NCI-H526 (cell line): ENCODE results near the gene SCAI.
"Not testable (repeated sequence)": the region's sequence is repeated elsewhere in the genome, so short reads cannot be mapped to it uniquely, and the experiment has no call there.

ENCODE experiments used
- DNase-seq, 2 experiments: peaks; one replicate each; lab custom pipeline; 2025; lab: John Stamatoyannopoulos, UW

SCAI gene

DNA sequence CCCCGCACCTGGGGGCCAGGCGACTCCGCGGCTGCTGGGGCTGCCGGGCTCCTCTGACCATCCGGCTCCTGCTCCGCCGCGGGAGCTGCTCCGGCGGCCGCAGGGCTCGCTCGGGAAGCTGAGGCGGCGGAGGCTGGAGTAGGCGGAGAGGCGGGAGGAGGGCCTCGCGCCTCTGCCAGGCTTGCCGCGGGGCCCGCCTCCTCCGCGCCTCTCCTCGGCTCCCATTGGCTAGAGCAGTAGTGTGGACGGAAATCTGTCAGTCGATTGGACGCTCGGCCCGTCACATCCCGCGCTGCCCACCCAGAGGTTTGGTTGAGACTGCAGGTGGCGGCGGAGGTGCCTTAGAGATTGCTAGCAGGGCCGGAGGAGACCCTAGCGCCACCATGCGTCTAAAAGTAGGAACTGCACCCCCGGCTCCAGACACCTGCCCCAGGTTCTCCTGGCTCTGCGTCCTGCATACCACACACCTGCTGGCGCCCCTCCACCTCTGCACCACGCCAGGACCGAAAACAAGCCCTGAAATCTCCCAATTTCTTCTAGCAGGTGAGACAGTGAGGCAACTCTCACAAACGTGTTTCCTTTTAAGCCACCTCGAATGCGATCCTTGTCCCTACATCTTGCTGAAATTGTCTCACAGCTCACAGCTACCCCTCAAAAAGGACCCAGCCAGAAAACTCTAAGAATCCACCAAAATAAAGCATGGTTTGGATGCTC, at the start of gene SCAI:
TSS of gene SCAI (minus strand) at position 152 of the 714 bp plus-strand sequence. CDS start at position 61, 91 bp downstream.
- peak; percentile 95 to 97 for DNase-seq

DNA sequence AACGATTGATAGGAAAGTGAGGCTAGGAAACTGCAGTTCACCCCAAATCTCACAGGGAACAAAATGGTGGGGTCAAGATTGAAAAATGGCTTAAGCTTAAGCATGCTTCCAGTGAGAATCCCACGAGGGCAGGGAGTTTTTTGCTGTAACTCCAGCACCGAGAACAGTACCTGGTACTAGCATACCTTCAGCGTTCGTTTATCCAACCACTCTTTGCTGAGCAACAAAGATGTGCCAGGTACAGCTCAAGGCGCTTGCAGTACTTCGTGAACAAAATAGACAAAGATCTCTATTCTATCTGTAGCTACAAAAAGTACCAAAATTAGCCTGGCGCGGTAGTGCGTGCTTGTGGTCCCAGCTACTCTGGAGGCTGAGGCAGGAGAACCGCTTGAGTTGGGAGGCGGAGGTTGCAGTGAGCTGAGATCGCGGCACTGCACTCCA, 47.1 kb upstream of the SCAI start:
- no peak for DNase-seq

DNA sequence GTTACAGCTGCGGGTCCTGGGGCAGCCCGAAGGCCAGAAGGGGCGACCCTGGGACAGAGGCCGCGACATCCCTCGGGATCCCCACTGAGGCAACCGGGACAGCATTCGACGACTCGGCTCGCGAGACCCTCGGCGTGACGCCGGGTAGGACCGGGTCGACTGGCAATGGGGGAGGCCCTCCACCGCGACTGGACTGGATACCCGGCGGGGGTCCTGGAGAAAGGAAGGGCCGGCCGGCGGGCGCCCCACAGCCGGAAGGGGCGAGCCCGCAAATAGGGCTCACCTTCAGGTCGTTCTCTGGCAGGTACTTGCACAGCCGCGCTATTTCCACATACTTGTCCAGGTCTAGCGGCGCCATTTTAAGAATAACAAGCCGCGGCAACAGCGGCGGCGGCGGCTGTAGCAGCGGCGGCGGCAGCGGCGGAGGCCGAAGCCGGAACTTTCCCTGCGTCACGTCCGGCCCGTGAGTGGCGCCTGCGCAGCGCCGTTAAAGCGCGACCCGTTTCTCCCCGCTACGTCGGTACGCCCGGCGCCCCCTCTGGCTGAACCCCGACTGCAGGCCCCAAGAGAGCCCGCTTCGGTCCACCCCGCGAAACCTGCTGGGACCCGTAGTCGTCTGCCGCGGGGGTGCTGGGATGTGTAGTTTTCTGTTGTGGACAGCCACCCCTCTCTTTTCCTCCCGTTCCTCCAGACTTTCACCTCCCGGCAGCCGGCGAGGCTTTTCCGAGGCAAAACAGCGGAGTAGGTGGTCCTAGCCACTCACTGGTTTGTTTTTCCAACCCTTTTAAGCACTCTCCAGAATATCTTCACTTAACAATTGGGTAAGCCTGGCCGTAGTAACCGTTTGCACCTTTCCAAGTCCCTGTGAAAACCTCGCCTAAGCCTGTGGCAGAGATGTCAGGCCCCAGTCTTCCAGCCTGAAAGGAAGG, 46.3 kb upstream of the SCAI start, which contains the start of gene PPP6C:
TSS of gene PPP6C (minus strand) at position 443 of the 929 bp plus-strand sequence. CDS start at position 358, 85 bp downstream.
- peak; percentile 81 to 92 for DNase-seq

DNA sequence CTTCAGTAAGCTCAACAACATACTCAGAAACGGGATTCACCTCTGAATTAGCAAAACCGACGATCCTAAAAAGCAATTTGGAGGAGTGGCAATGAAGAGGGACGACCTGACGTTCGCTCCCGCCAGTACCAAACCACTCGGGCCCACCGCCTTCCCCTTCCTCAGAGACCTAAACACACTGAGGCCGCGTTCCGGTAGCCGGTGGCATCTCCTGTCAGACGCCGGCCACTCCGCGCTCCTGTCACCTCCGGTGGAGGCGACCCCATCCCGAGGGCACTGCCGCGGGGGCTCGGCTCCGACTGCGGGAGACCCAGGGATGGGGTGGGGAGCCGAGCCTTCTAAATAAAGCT, 45.7 kb upstream of the SCAI start:
- DNase-seq: peak in 1 of 2 experiments; percentile 22

DNA sequence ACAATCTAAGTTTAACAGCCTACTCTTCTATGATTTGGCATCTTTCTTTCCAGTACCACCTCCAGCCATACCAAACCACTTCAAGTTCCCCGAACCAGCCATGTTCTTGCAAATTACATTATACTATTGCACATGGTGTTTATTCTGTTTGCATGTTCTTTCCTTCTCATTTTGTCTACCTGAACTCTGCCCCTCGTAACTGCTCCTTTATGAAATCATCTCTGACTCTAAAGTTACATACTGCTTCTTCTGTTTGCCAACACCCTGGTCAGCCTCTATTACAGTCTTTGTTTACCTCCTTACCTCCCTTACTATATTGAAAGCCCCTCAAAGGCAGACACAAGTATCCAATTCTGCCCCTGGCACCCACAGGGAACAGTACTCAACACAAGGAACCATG, 40.2 kb upstream of the SCAI start:
- DNase-seq: no peak

DNA sequence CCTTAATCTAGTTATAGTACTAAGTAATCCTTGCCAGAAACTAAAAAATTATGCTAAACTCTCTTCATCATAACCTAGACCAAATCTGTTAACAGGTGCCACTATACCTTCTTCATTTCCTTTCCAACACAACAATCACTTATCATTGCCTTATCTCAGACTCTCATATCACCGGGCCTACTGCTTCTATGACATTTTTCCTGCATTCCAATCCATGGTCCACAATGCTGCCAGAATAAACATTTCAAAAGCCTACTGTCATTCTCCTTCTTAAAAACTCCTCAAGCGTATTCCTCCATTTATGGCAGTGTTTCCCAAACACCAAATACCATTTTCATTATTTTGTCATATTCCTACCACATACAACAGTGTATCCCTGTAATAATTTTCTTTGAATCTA, 39.7 kb upstream of the SCAI start:
- DNase-seq: no peak

GRCh38 chr9:125181756-125182155, 38.4 kb upstream of the SCAI start:
- DNase-seq: not testable (repeated sequence)

DNA sequence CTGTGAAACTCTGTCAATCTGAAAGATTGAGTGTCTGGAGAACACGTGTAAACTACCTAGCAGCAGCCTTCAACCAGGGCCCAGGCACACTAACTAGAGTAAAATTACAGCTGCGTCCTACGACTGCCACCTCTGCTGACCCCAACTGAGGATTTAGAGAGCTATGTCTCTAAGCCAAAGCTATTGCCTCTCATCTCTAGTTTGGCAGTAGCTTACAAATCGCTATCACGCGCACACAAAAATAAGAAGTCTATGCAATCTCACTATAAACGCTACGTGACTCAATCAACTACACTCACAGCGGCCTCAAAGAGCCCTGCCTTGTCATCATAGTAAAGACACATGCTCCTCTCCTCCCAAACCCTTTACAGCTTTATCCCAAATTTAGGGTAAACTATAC, 37.5 kb upstream of the SCAI start:
- DNase-seq: no peak

DNA sequence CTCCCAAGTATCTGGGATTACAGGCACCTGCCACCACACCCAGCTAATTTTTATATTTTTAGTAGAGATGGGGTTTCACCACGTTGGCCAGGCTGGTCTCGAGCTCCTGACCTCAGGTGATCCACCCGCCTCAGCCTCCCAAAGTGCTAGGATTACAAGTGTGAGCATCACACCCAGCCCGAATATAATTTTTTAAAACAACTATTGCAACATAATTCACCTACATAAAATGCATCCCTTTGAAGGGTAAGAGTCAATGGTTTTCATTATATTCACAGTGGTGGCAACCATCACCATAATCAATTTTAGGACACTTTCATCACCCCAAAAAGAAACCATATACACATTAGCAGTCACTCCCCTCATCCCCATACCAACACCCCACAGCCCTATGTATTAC, 36.4 kb upstream of the SCAI start:
- not testable (repeated sequence) for DNase-seq

- DNase-seq: no peak
Observed at GRCh38 chr9:125177888-125178287, 34.6 kb upstream of the SCAI start.

- no peak for DNase-seq
Observed at GRCh38 chr9:125176636-125177035, 33.3 kb upstream of the SCAI start.

DNA sequence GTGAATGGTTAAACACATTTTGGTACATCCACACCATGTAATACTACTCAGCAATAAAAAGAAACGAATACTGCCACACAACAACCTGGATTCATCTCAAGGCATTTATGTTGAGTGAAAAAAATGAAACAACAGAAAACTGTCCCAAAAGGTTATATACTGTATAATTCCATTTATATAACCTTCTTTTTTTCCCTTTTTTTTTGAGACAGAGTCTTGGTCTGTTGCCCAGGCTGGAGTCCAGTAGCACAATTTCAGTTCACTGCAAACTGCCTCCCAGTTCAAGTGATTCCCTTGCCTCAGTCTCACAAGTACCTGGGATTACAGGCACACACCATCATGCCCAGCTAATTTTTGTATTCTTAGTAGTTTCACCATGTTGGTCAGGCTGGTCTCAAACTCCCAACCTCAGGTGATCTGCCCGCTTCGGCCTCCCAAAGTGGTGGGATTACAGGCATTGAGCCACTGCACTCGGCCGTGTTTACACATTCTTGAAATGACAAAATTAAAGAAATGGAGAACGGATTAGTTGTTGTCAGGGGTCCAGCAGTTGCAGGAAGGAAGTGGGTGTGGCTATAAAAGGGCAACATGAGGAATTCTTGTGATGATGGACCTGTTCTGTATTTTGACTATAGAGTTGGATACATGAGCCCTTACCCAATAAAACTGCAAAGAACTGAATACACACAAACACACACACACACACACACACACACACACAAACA, 28.9 kb upstream of the SCAI start:
- DNase-seq: no peak

GRCh38 chr9:125169895-125170294, 26.6 kb upstream of the SCAI start:
- no peak for DNase-seq

DNA sequence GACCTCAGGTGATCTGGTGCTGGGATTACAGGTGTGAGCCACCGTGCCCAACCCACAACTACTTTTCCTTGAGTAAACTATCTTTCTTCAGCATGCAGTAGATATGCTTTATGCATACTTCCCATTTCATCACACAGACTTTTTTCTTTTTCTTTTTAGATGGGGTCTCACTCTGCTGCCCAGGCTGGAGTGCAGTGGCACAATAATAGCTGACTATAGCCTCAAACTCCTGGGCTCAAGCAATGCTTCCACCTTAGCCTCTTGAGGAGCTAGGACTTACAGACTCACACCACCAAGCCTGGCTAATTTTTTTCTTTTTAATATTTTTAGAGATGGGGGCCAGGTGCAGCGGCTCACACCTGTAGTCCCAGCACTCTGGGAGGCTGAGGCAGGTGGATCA, 23.4 kb upstream of the SCAI start:
- DNase-seq: no peak

GRCh38 chr9:125162891-125163290, 19.6 kb upstream of the SCAI start:
- not testable (repeated sequence) for DNase-seq

GRCh38 chr9:125161284-125161918, 18.1 kb upstream of the SCAI start:
- DNase-seq: no peak

DNA sequence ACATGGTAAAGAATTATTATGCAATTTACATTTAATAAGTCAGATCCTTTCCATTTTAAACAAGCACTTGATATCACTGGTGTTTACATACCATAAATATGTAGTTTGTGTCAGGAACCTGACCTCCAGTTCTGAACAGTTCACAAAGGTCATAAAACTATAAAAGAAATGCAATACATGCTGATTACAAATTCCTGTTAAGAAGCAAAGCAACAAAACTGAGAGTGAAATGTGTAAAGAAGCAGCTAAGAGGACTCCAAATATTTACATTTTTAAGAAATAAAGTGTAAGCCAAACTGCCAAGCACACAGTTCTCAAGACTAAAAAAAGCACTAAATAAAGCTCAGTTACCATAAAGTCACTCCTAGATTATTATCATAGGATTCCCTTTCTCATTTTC, 17.4 kb upstream of the SCAI start:
- no peak for DNase-seq

DNA sequence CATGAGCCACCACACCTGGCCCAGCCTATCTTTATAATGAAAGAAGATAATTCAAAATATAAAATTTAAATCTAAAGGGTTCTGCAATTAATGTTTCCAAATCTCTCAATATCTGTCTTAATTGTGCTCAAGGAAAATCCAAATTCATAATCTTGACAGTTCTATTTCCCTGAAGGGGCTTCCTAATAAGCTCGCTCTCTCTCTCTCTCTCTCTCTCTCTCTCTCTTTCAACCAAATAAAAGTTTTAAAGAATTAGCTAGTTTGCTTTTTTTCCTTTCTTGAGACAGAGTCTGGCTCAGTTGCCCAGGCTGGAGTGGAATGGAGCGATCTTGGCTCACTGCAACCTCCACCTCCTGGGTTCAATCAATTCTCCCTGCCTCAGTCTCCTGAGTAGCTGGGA, 13.2 kb upstream of the SCAI start:
- no peak for DNase-seq

GRCh38 chr9:125153712-125154367, 10.5 kb upstream of the SCAI start:
- no peak for DNase-seq

- DNase-seq: no peak
Observed at GRCh38 chr9:125151730-125152129, 8.4 kb upstream of the SCAI start.
